K562 treated with DMSO at 1 percent for 24 hours (cell line): ENCODE data around the gene TMEM39B. TPM values are rescaled to one million over a fixed set of nuclear protein-coding genes. Genes with fewer than 3 reads are reported as not detected.

Source experiments
- total RNA-seq: library from RNA; unstranded; fragments of 300-600 nt; gene quantifications from 2 replicates; pipeline ENCODE4 v1.2.3, GENCODE V29; 2022; ENCODE audit warnings: low read depth; ENCODE audit not compliant: insufficient read depth

Gene TMEM39B
- total RNA-seq, result 27.9 and 30.6 TPM in 2 replicates

DNA sequence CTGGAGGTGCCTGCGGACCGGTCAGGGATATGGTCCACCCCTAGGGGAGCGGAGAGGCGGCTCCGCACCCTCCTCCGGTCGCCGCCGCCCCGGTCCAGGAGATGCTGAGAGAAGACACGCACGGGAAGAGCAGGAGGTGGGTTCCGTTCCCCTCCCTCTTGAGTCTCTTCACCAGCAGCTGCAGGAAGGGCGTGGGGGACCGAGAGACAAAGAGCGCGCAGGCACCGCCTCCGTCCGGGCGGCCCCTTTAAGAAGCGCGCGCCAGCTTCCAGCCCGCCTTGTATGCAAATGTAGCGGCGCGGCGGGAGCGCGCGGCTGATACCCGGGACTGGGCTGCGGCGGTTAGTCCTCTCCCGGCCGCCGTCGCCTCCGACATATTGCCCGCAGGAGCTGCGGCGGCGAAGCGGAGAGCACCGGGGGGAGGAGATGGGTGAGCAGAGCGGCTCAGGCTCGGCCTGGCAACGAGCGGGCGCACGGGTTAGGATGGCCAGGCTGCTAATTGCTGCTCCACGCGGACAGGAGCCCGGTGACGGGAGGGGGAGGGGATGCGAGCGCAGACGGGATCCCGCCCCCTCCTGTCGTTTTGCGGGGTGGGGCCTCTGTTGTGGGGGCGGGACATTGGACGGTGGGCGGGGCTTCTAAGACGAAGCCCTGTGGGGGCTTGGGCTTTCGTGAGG, at the start of gene TMEM39B:
TMEM39B (plus strand) TSS at position 318 of the 677 bp plus-strand sequence; CDS start at position 427, 109 bp downstream.

DNA sequence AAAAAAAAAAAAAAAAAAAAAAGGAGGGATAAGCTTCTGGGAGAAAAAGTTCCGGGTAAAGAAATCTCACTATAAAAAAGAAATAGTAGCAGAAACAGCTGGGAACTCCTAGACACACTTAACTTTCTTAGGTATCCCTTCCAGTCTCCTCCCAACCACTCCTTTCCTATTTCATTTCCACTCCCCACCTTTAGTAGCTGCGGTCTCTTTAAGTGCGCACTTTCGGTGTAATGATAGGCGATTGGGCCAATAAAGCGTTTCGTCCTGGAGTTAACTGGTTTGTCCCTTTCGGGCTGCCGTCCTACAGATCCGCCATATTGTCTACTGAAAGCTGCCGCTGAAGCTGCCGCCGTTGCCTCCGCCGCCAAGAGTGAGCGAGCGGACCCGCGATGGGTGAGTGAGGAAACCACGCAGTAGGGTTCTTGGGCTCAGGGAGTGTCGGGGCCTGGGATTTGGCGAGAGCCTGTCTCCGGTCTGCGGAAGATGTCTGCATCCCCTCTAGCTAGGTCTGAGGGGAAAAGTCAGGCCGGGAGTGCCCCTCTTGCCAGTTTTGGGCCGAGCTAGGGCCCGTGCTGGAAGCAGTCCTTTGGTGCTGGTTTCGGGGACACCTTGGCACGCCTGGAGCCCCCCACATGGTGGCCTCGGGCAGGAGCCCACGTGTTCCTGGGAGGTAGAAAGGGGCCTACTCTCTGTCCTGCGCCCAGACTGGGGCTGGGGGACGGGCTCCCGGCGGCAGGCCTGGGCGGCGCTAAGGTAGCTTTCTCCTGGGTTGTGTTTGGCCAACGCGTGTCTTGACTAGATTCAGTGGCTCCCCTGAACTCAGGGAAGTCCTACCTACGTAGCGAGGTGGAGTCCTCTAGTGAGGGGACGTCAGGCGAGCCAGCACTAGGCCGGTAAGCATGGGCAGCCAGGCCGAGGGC, 35.3 kb downstream of the TMEM39B start, which contains the start of gene KPNA6:
KPNA6 (plus strand) TSS at position 315 of the 920 bp plus-strand sequence; CDS start at position 390, 75 bp downstream.

Other genes starting within 250 kb of the TMEM39B start
- gene PTP4A2, start 134.6 kb upstream of the TMEM39B start, total RNA-seq, result 143 and 164 TPM in 2 replicates
- 144 and 155 TPM in 2 replicates for gene KHDRBS1, start 59.1 kb upstream of the TMEM39B start, total RNA-seq
- 20.3 and 20.9 TPM in 2 replicates for gene KPNA6, start 35.1 kb downstream of the TMEM39B start, total RNA-seq
- gene TXLNA, start 106.7 kb downstream of the TMEM39B start, total RNA-seq, result 43.3 and 43.8 TPM in 2 replicates
- 39.0 and 39.9 TPM in 2 replicates for gene CCDC28B, start 127.7 kb downstream of the TMEM39B start, total RNA-seq
- 5.7 and 6.1 TPM in 2 replicates for gene IQCC, start 132.7 kb downstream of the TMEM39B start, total RNA-seq
- not detected in 2 replicates for gene DCDC2B, start 136.2 kb downstream of the TMEM39B start, total RNA-seq
- 11.8 and 14.2 TPM in 2 replicates for gene TMEM234, start 149.4 kb downstream of the TMEM39B start, total RNA-seq
- 260 and 263 TPM in 2 replicates for gene EIF3I, start 149.5 kb downstream of the TMEM39B start, total RNA-seq
- gene FAM167B, start 174.3 kb downstream of the TMEM39B start, total RNA-seq, result not detected in 2 replicates
- gene LCK, start 178.3 kb downstream of the TMEM39B start, total RNA-seq, result not detected in 2 replicates
- gene HDAC1, start 219.1 kb downstream of the TMEM39B start, total RNA-seq, result 201 and 222 TPM in 2 replicates